ENCODE results near the gene SMOC2. TPM values are rescaled to one million over a fixed set of nuclear protein-coding genes. Genes with fewer than 3 reads are reported as not detected.

The SMOC2 gene
- total and polyA plus RNA-seq, 2 experiments from 2014 or later, result 51.0 to 88.7 TPM

DNA sequence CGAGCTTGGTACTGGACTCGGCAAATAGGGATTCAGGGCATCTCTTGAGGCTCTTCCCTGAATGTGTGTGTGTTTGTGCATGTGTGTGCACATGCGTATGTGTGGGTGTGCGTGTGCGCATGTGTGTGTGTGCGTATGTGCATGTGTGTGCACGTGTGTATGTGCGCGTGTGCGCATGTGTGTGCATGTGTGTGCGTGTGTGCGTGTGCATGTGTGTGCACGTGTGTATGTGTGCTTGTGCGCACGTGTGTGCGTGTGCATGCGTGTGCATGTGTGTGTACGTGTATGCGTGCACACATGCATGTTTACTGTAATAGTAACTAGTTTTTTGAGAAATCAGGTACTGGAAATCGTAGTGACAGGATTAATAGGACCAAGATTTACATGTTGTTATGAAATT lies 117.7 kb downstream of the SMOC2 start:
- TF ChIP-seq EZH2phosphoT487 (IDR thresholded peaks at IDR 0.05; ENCODE audit: low read depth, severe bottlenecking, unreplicated experiment) (no peak), EZH2 (IDR thresholded peaks at IDR 0.05; ENCODE audit: borderline replicate concordance) (no peak)
- TF ChIP-seq, protein P1, sequence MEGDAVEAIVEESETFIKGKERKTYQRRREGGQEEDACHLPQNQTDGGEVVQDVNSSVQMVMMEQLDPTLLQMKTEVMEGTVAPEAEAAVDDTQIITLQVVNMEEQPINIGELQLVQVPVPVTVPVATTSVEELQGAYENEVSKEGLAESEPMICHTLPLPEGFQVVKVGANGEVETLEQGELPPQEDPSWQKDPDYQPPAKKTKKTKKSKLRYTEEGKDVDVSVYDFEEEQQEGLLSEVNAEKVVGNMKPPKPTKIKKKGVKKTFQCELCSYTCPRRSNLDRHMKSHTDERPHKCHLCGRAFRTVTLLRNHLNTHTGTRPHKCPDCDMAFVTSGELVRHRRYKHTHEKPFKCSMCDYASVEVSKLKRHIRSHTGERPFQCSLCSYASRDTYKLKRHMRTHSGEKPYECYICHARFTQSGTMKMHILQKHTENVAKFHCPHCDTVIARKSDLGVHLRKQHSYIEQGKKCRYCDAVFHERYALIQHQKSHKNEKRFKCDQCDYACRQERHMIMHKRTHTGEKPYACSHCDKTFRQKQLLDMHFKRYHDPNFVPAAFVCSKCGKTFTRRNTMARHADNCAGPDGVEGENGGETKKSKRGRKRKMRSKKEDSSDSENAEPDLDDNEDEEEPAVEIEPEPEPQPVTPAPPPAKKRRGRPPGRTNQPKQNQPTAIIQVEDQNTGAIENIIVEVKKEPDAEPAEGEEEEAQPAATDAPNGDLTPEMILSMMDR (IDR thresholded peaks at IDR 0.05; ENCODE audit: poor library complexity), result no peak
- WGBS (ENCODE audit: low lambda C conversion rate, missing lambda C conversion rate), result 97% methylated on average over 20 of the region's 20 CpGs

DNA sequence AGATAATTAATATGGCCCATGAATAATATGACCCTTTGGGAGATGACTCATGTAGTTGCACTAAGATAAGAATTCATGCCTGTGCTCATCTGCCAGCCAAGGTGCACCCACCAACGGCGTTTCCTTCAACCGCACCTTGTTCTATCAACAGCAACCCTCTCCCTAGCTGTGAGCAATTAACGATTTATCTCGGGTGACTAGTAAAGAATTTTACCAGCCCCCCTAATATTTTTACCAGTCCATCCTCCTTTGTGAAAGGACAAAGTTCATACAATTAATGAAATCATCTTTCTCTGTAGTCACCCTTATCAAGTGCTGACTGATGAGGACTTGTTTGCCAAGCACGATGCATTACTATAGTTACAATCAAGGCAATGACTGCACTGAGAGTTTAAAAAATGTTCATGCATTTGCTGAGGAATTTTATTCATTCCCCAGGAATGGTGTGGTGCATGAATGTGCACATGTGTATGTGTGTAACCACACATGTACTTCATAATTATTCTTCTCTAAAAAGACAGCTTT lies 118.7 kb downstream of the SMOC2 start:
- Histone ChIP-seq H4K20me1 (ENCODE audit: insufficient read depth, poor library complexity, severe bottlenecking) (no peaks in the 10 kb centered on the region), H3K27ac (peak overlapping the region; percentile 6), H3K4me3 (no peak overlapping the region), H3K4me1 (ENCODE audit: insufficient read depth) (peaks cover 3% of the 10 kb centered on the region), H3K27me3 (peaks cover 2% of the 10 kb centered on the region), H3K36me3 (replicated peaks; ENCODE audit: insufficient read depth, low read depth) (no peaks in the 10 kb centered on the region), H3K79me2 (no peaks in the 10 kb centered on the region), H3K9me2 (replicated peaks; ENCODE audit: insufficient read depth) (no peaks in the 10 kb centered on the region), H3K9me3 (ENCODE audit: low read depth) (no peaks in the 10 kb centered on the region), H3K4me2 (no peak overlapping the region), H2AFZ (no peak overlapping the region)
- peak; percentile 42 for DNase-seq (ENCODE audit: low spot score)
- TF ChIP-seq, protein P1 (IDR thresholded peaks at IDR 0.05; ENCODE audit: poor library complexity), result no peak
- TF ChIP-seq EZH2 (IDR thresholded peaks at IDR 0.05; ENCODE audit: borderline replicate concordance) (no peak), EZH2phosphoT487 (IDR thresholded peaks at IDR 0.05; ENCODE audit: low read depth, severe bottlenecking, unreplicated experiment) (no peak)
- WGBS (ENCODE audit: low lambda C conversion rate, missing lambda C conversion rate), result 61% methylated on average over 6 of the region's 6 CpGs

More for the DNA sequence above, 117.7 kb downstream of the SMOC2 start:
- DNase-seq (ENCODE audit: low spot score), result no peak
- H3K9me2 ChIP-seq (replicated peaks; ENCODE audit: insufficient read depth), result no peaks in the 10 kb centered on the region
- no peaks in the 10 kb centered on the region for H4K20me1 ChIP-seq (ENCODE audit: insufficient read depth, poor library complexity, severe bottlenecking)
- no peaks in the 10 kb centered on the region for H3K79me2 ChIP-seq
- no peak overlapping the region for H3K4me3 ChIP-seq
- no peak overlapping the region for H2AFZ ChIP-seq
- no peaks in the 10 kb centered on the region for H3K27me3 ChIP-seq
- H3K27ac ChIP-seq, result no peak overlapping the region
- H3K9me3 ChIP-seq (ENCODE audit: low read depth), result no peaks in the 10 kb centered on the region
- no peaks in the 10 kb centered on the region for H3K36me3 ChIP-seq (replicated peaks; ENCODE audit: insufficient read depth, low read depth)
- peaks cover 3% of the 10 kb centered on the region for H3K4me1 ChIP-seq (ENCODE audit: insufficient read depth)
- H3K4me2 ChIP-seq, result no peak overlapping the region

DNA sequence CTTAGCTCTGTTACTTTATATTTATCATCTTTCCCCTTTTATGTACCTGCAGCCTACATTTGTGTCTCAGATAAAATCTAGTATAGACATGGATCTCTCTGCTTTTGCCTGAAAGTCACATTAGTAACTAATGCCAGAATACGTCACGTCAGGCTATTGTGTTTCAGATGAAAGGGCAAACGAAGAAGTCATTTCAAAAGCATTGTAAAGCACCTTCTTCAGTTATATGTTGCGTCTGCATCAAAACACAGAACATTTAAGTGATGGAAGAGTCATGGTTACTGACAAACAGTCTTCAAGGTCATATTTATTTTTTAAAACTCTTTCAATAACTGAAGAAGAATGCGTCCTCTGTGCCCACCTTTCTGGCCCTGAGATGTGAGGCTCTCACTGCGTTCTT lies 119.1 kb downstream of the SMOC2 start:
- TF ChIP-seq EZH2 (IDR thresholded peaks at IDR 0.05; ENCODE audit: borderline replicate concordance) (no peak), EZH2phosphoT487 (IDR thresholded peaks at IDR 0.05; ENCODE audit: low read depth, severe bottlenecking, unreplicated experiment) (no peak)
- TF ChIP-seq, protein P1 (IDR thresholded peaks at IDR 0.05; ENCODE audit: poor library complexity), result no peak
- Histone ChIP-seq H3K36me3 (replicated peaks; ENCODE audit: insufficient read depth, low read depth) (no peaks in the 10 kb centered on the region), H3K27ac (peak overlapping the region; percentile 6), H3K9me2 (replicated peaks; ENCODE audit: insufficient read depth) (no peaks in the 10 kb centered on the region), H3K27me3 (peaks cover 2% of the 10 kb centered on the region), H3K4me1 (ENCODE audit: insufficient read depth) (peaks cover 3% of the 10 kb centered on the region), H3K9me3 (ENCODE audit: low read depth) (no peaks in the 10 kb centered on the region), H3K4me2 (no peak overlapping the region), H3K4me3 (no peak overlapping the region), H4K20me1 (ENCODE audit: insufficient read depth, poor library complexity, severe bottlenecking) (no peaks in the 10 kb centered on the region), H2AFZ (no peak overlapping the region), H3K79me2 (no peaks in the 10 kb centered on the region)
- 56% methylated on average over 6 of the region's 6 CpGs for WGBS (ENCODE audit: low lambda C conversion rate, missing lambda C conversion rate)
- no peak for DNase-seq (ENCODE audit: low spot score)
